RWPE2 (cell line): ENCODE measurements around the gene STIM1.

Experiments
- ATAC-seq: fragments of 200-7000 bp; cut with Tn5 transposase; 3 replicates; pipeline ENCODE4 v1.9.1; 2021; ENCODE audit warnings: low read depth
- DNase-seq: peaks from one replicate; pipeline ENCODE4 v3.0.0-alpha.2; 2020; ENCODE audit warnings: low spot score
- H3K27ac ChIP-seq: fragments of 450-650 bp; 2 replicates; pipeline ENCODE4 v1.5.1; 2017; ENCODE audit warnings: mild to moderate bottlenecking; ENCODE audit not compliant: poor library complexity, severe bottlenecking
- H3K27me3 ChIP-seq: fragments of 250-450 bp; sonication (Bioruptor Pico); 2 replicates; pipeline ENCODE4 v1.5.1; 2021; ENCODE audit warnings: mild to moderate bottlenecking, moderate library complexity; ENCODE audit not compliant: insufficient read depth, poor library complexity, severe bottlenecking
- H3K36me3 ChIP-seq: fragments of 250-450 bp; sonication (Bioruptor Pico); 2 replicates; pipeline ENCODE4 v1.5.1; 2020; ENCODE audit warnings: low read depth, mild to moderate bottlenecking, moderate library complexity
- H3K4me1 ChIP-seq: fragments of 250-450 bp; sonication (Bioruptor Pico); 2 replicates; pipeline ENCODE4 v1.5.1; 2021; ENCODE audit warnings: mild to moderate bottlenecking, moderate library complexity; ENCODE audit not compliant: insufficient read depth, poor library complexity, severe bottlenecking
- H3K4me3 ChIP-seq: fragments of 250-450 bp; sonication (Bioruptor Pico); 2 replicates; pipeline ENCODE4 v1.5.1; 2021; ENCODE audit warnings: mild to moderate bottlenecking, moderate library complexity; ENCODE audit not compliant: severe bottlenecking
- H3K9me3 ChIP-seq: fragments of 250-450 bp; sonication (Bioruptor Pico); 2 replicates; pipeline ENCODE4 v1.5.1; 2021; ENCODE audit warnings: mild to moderate bottlenecking, moderate library complexity; ENCODE audit not compliant: severe bottlenecking
- CTCF ChIP-seq: fragments of 450-650 bp; IDR thresholded peaks from one replicate; pipeline ENCODE4 v1.5.1; 2017; ENCODE audit warnings: mild to moderate bottlenecking, moderate library complexity; ENCODE audit not compliant: poor library complexity, severe bottlenecking

The STIM1 gene

GRCh38 chr11:3834349-3834663 lies 21.2 kb upstream of the STIM1 start:
- Histone ChIP-seq H3K4me3 (no peak overlapping the region), H3K9me3 (no peaks in the 10 kb centered on the region), H3K4me1 (peaks cover 3% of the 10 kb centered on the region), H3K27ac (no peak overlapping the region), H3K36me3 (peaks cover 48% of the 10 kb centered on the region), H3K27me3 (no peaks in the 10 kb centered on the region)
- DNase-seq (no peak), ATAC-seq (no peak)
- TF ChIP-seq CTCF, result no peak

GRCh38 chr11:3834664-3835461 lies 20.6 kb upstream of the STIM1 start:
- no peak for DNase-seq
- H3K9me3 ChIP-seq, result no peaks in the 10 kb centered on the region
- TF ChIP-seq CTCF, result no peak
- no peaks in the 10 kb centered on the region for H3K27me3 ChIP-seq
- H3K27ac ChIP-seq, result no peak overlapping the region
- peaks cover 42% of the 10 kb centered on the region for H3K36me3 ChIP-seq
- peaks cover 3% of the 10 kb centered on the region for H3K4me1 ChIP-seq
- ATAC-seq, result no peak
- H3K4me3 ChIP-seq, result no peak overlapping the region

GRCh38 chr11:3835751-3836150 lies 19.7 kb upstream of the STIM1 start:
- DNase-seq (no peak), ATAC-seq (no peak)
- H3K9me3 ChIP-seq, result no peaks in the 10 kb centered on the region
- H3K4me3 ChIP-seq, result no peak overlapping the region
- H3K36me3 ChIP-seq, result peaks cover 34% of the 10 kb centered on the region
- no peaks in the 10 kb centered on the region for H3K27me3 ChIP-seq
- no peak for TF ChIP-seq CTCF
- no peak overlapping the region for H3K27ac ChIP-seq
- H3K4me1 ChIP-seq, result peaks cover 3% of the 10 kb centered on the region

- Histone ChIP-seq H3K4me1 (peaks cover 6% of the 10 kb centered on the region), H3K36me3 (peaks cover 28% of the 10 kb centered on the region), H3K9me3 (no peaks in the 10 kb centered on the region), H3K4me3 (no peak overlapping the region), H3K27me3 (no peaks in the 10 kb centered on the region), H3K27ac (no peak overlapping the region)
- no peak for DNase-seq
- TF ChIP-seq CTCF, result no peak
- no peak for ATAC-seq
Measured at GRCh38 chr11:3836903-3837302, 18.6 kb upstream of the STIM1 start.

- Histone ChIP-seq H3K4me3 (no peak overlapping the region), H3K27me3 (no peaks in the 10 kb centered on the region), H3K4me1 (peaks cover 10% of the 10 kb centered on the region), H3K27ac (no peak overlapping the region), H3K36me3 (peaks cover 28% of the 10 kb centered on the region), H3K9me3 (no peaks in the 10 kb centered on the region)
- ATAC-seq (no peak), DNase-seq (no peak)
- TF ChIP-seq CTCF, result no peak
Measured at GRCh38 chr11:3837793-3838192, 17.7 kb upstream of the STIM1 start.
